ENCODE measurements around the gene BRD4. TPM values are rescaled to one million over a fixed set of nuclear protein-coding genes. Genes with fewer than 3 reads are reported as not detected.

BRD4 gene
- total and polyA plus RNA-seq, 2 donors (not counting 1 experiment from before 2014, with no cell fraction given): 9.9 to 20.1 TPM

- peak overlapping the region in 2 of 4 experiments; percentile 14 to 28 for H3K4me3 ChIP-seq (replicated peaks in 1 of 4; ENCODE audit: control extremely low read depth in 1 of 4, insufficient read depth in 1 of 4, low read depth in 3 of 4, low read length in 4 of 4)
- peak overlapping the region; percentile 81 for H3K9ac ChIP-seq (ENCODE audit: insufficient read depth, low read length)
- H2AFZ ChIP-seq (ENCODE audit: low read length): no peak overlapping the region
- H3K9me3 ChIP-seq (ENCODE audit: control insufficient read depth, insufficient read depth, low read depth, low read length): no peaks in the 10 kb centered on the region
- H3K36me3 ChIP-seq (ENCODE audit: control insufficient read depth, insufficient read depth, low read length): peaks cover 34% of the 10 kb centered on the region
- peaks cover 57% of the 10 kb centered on the region for H3K4me1 ChIP-seq (ENCODE audit: control insufficient read depth, extremely low read depth, insufficient read depth, low read length)
- H3K27ac ChIP-seq (ENCODE audit: insufficient read depth, low read length): peak overlapping the region; percentile 99
- H3K79me2 ChIP-seq (ENCODE audit: control insufficient read depth, insufficient read depth, low read length): peaks cover 18% of the 10 kb centered on the region
- no peaks in the 10 kb centered on the region for H4K20me1 ChIP-seq (ENCODE audit: control insufficient read depth, extremely low read depth, insufficient read depth, low read length)
- DNase-seq (ENCODE audit: low read depth in 2 of 2): peak; percentile 93 to 98
- TF ChIP-seq EZH2 (IDR thresholded peaks at IDR 0.05; ENCODE audit: low read length, missing control alignments) (no peak), CTCF (conservative IDR thresholded peaks at IDR 0.05 in 1 of 2, IDR thresholded peaks at IDR 0.05 in 1 of 2; ENCODE audit: low read depth in 1 of 2, low read length in 2 of 2) (peak; percentile 53 to 71)
- H3K27me3 ChIP-seq (ENCODE audit: control insufficient read depth, insufficient read depth, low read length): no peaks in the 10 kb centered on the region
- peak overlapping the region; percentile 55 for H3K4me2 ChIP-seq (ENCODE audit: extremely low read depth, insufficient read depth, low read length)
These were observed 80.5 kb downstream of the BRD4 start for GRCh38 chr19:15251749-15252397.

GRCh38 chr19:15251010-15251748 is 81.2 kb downstream of the BRD4 start:
- Histone ChIP-seq H3K36me3 (ENCODE audit: control insufficient read depth, insufficient read depth, low read length) (peaks cover 33% of the 10 kb centered on the region), H2AFZ (ENCODE audit: low read length) (no peak overlapping the region), H3K4me2 (ENCODE audit: extremely low read depth, insufficient read depth, low read length) (peak overlapping the region; percentile 60), H3K27me3 (ENCODE audit: control insufficient read depth, insufficient read depth, low read length) (no peaks in the 10 kb centered on the region), H4K20me1 (ENCODE audit: control insufficient read depth, extremely low read depth, insufficient read depth, low read length) (no peaks in the 10 kb centered on the region), H3K27ac (ENCODE audit: insufficient read depth, low read length) (peak overlapping the region; percentile 99), H3K9me3 (ENCODE audit: control insufficient read depth, insufficient read depth, low read depth, low read length) (no peaks in the 10 kb centered on the region), H3K79me2 (ENCODE audit: control insufficient read depth, insufficient read depth, low read length) (peaks cover 22% of the 10 kb centered on the region), H3K4me3 (replicated peaks in 1 of 4; ENCODE audit: control extremely low read depth in 1 of 4, insufficient read depth in 1 of 4, low read depth in 3 of 4, low read length in 4 of 4) (peak overlapping the region in 2 of 4 experiments; percentile 13 to 28), H3K9ac (ENCODE audit: insufficient read depth, low read length) (peak overlapping the region; percentile 81), H3K4me1 (ENCODE audit: control insufficient read depth, extremely low read depth, insufficient read depth, low read length) (peaks cover 63% of the 10 kb centered on the region)
- DNase-seq (ENCODE audit: low read depth in 2 of 2): peak; percentile 63 to 89
- TF ChIP-seq EZH2 (IDR thresholded peaks at IDR 0.05; ENCODE audit: low read length, missing control alignments) (no peak), CTCF (conservative IDR thresholded peaks at IDR 0.05 in 1 of 2, IDR thresholded peaks at IDR 0.05 in 1 of 2; ENCODE audit: low read depth in 1 of 2, low read length in 2 of 2) (no peak)

GRCh38 chr19:15250640-15250993 is 81.7 kb downstream of the BRD4 start:
- peak overlapping the region; percentile 77 for H3K9ac ChIP-seq (ENCODE audit: insufficient read depth, low read length)
- peaks cover 30% of the 10 kb centered on the region for H3K36me3 ChIP-seq (ENCODE audit: control insufficient read depth, insufficient read depth, low read length)
- no peak for DNase-seq (ENCODE audit: low read depth in 2 of 2)
- no peaks in the 10 kb centered on the region for H3K27me3 ChIP-seq (ENCODE audit: control insufficient read depth, insufficient read depth, low read length)
- peak overlapping the region in 1 of 4 experiments; percentile 13 for H3K4me3 ChIP-seq (replicated peaks in 1 of 4; ENCODE audit: control extremely low read depth in 1 of 4, insufficient read depth in 1 of 4, low read depth in 3 of 4, low read length in 4 of 4)
- H3K27ac ChIP-seq (ENCODE audit: insufficient read depth, low read length): peak overlapping the region; percentile 99
- H3K9me3 ChIP-seq (ENCODE audit: control insufficient read depth, insufficient read depth, low read depth, low read length): no peaks in the 10 kb centered on the region
- no peaks in the 10 kb centered on the region for H4K20me1 ChIP-seq (ENCODE audit: control insufficient read depth, extremely low read depth, insufficient read depth, low read length)
- peaks cover 64% of the 10 kb centered on the region for H3K4me1 ChIP-seq (ENCODE audit: control insufficient read depth, extremely low read depth, insufficient read depth, low read length)
- H3K4me2 ChIP-seq (ENCODE audit: extremely low read depth, insufficient read depth, low read length): peak overlapping the region; percentile 60
- TF ChIP-seq EZH2 (IDR thresholded peaks at IDR 0.05; ENCODE audit: low read length, missing control alignments) (no peak), CTCF (conservative IDR thresholded peaks at IDR 0.05 in 1 of 2, IDR thresholded peaks at IDR 0.05 in 1 of 2; ENCODE audit: low read depth in 1 of 2, low read length in 2 of 2) (no peak)
- peaks cover 25% of the 10 kb centered on the region for H3K79me2 ChIP-seq (ENCODE audit: control insufficient read depth, insufficient read depth, low read length)
- H2AFZ ChIP-seq (ENCODE audit: low read length): no peak overlapping the region

Measured in fibroblast of lung (primary cell).